Breast epithelium (tissue), 3 donors: Measurements from ENCODE around the gene STX2.

Experiments
- CTCF ChIP-seq, 3 donors: fragments of 450-650 bp; IDR thresholded peaks; one replicate each; pipeline ENCODE4 v1.5.1; 2016 to 2017; ENCODE audit warnings: antibody characterized with exemption in 3 of 3, mild to moderate bottlenecking in 3 of 3, moderate library complexity in 3 of 3
- POLR2A ChIP-seq: fragments of 450-650 bp; IDR thresholded peaks from one replicate; pipeline ENCODE4 v1.6.1; 2016; ENCODE audit warnings: antibody characterized with exemption, mild to moderate bottlenecking, moderate library complexity
- POLR2AphosphoS5 ChIP-seq, 3 donors: sonication (generic); formaldehyde crosslinking; IDR thresholded peaks; one replicate each; pipeline ENCODE4 v1.6.1; 2017; ENCODE audit warnings: antibody characterized with exemption in 3 of 3

GRCh38 chr12:130793554-130793849 lies 45.5 kb downstream of the STX2 start:
- no peak for TF ChIP-seq POLR2AphosphoS5 (IDR thresholded peaks at IDR 0.05)
- TF ChIP-seq POLR2A, result no peak
- TF ChIP-seq CTCF (IDR thresholded peaks at IDR 0.05), result no peak
